ENCODE measurements around the gene TRIM13.

- TF ChIP-seq EZH2 (IDR thresholded peaks at IDR 0.05; ENCODE audit: low read length, unreplicated experiment) (no peak), CTCF (conservative IDR thresholded peaks at IDR 0.05; ENCODE audit: low read depth, low read length) (no peak)
These were observed 17.5 kb downstream of the TRIM13 start for GRCh38 chr13:50014386-50014785.

Data from PC-3 (cell line).